ENCODE measurements around the gene WDR70. TPM values are rescaled to one million over a fixed set of nuclear protein-coding genes. Genes with fewer than 3 reads are reported as not detected.
"Not testable (repeated sequence)": the region's sequence is repeated elsewhere in the genome, so short reads cannot be mapped to it uniquely, and the experiment has no call there.

Gene WDR70
- total and polyA plus RNA-seq, 7 donors = 8.4 to 36.4 (median 25.5) TPM

GRCh38 chr5:37428044-37428443 lies 48.9 kb downstream of the WDR70 start:
- H3K4me1 ChIP-seq = no peaks in the 10 kb centered on the region
- DNase-seq = no peak
- 90 to 92% methylated on average over 1 of the region's 1 CpG for WGBS, 2 donors
- H3K4me3 ChIP-seq = no peak overlapping the region
- TF ChIP-seq POLR2AphosphoS5 (IDR thresholded peaks at IDR 0.05) = no peak
- no peak for TF ChIP-seq CTCF (IDR thresholded peaks at IDR 0.05)
- no peak for TF ChIP-seq EP300 (IDR thresholded peaks at IDR 0.05)
- no peak for TF ChIP-seq POLR2A (IDR thresholded peaks at IDR 0.05)
- H3K27me3 ChIP-seq = no peaks in the 10 kb centered on the region
- intact Hi-C loops (cut with DNase I) = no loop called here
- H3K9me3 ChIP-seq = no peaks in the 10 kb centered on the region
- peaks cover 0 to 6% (median 0%) of the 10 kb centered on the region in 4 donors for H3K36me3 ChIP-seq
- H3K27ac ChIP-seq = no peak overlapping the region

GRCh38 chr5:37435261-37435660 lies 56.1 kb downstream of the WDR70 start:
- peaks cover 0 to 15% (median 8%) of the 10 kb centered on the region in 4 donors for H3K4me1 ChIP-seq
- intact Hi-C loops (cut with DNase I) = no loop called here
- TF ChIP-seq CTCF (IDR thresholded peaks at IDR 0.05) (no peak), EP300 (IDR thresholded peaks at IDR 0.05) (no peak), POLR2AphosphoS5 (IDR thresholded peaks at IDR 0.05) (no peak), POLR2A (IDR thresholded peaks at IDR 0.05) (no peak)
- no peak overlapping the region for H3K27ac ChIP-seq
- H3K9me3 ChIP-seq = no peaks in the 10 kb centered on the region
- no peaks in the 10 kb centered on the region for H3K27me3 ChIP-seq
- no peak for DNase-seq
- peaks cover 0 to 13% (median 0%) of the 10 kb centered on the region in 4 donors for H3K36me3 ChIP-seq
- no peak overlapping the region for H3K4me3 ChIP-seq

GRCh38 chr5:37436146-37436934 lies 57.2 kb downstream of the WDR70 start:
- Histone ChIP-seq H3K4me3 (no peak overlapping the region), H3K27me3 (no peaks in the 10 kb centered on the region), H3K27ac (no peak overlapping the region), H3K9me3 (no peaks in the 10 kb centered on the region), H3K4me1 (peaks cover 0 to 15% (median 8%) of the 10 kb centered on the region in 4 donors), H3K36me3 (peaks cover 0 to 13% (median 0%) of the 10 kb centered on the region in 4 donors)
- intact Hi-C loops (cut with DNase I) = no loop called here
- 89 to 91% methylated on average over 3 of the region's 3 CpGs for WGBS, 2 donors
- DNase-seq = no peak
- no peak for TF ChIP-seq CTCF (IDR thresholded peaks at IDR 0.05)
- TF ChIP-seq POLR2A (IDR thresholded peaks at IDR 0.05) = no peak
- no peak for TF ChIP-seq EP300 (IDR thresholded peaks at IDR 0.05)
- no peak for TF ChIP-seq POLR2AphosphoS5 (IDR thresholded peaks at IDR 0.05)

- TF ChIP-seq POLR2AphosphoS5 (IDR thresholded peaks at IDR 0.05) (no peak), EP300 (IDR thresholded peaks at IDR 0.05) (no peak), CTCF (IDR thresholded peaks at IDR 0.05) (no peak), POLR2A (IDR thresholded peaks at IDR 0.05) (no peak)
- Histone ChIP-seq H3K4me3 (no peak overlapping the region), H3K27me3 (no peaks in the 10 kb centered on the region), H3K36me3 (peaks cover 0 to 13% (median 0%) of the 10 kb centered on the region in 4 donors), H3K27ac (no peak overlapping the region), H3K9me3 (no peaks in the 10 kb centered on the region), H3K4me1 (peaks cover 0 to 15% (median 8%) of the 10 kb centered on the region in 4 donors)
- no peak for DNase-seq
- intact Hi-C loops (cut with DNase I) = no loop called here
- 98% methylated on average over 2 of the region's 2 CpGs for WGBS, 2 donors
Observed at GRCh38 chr5:37437711-37438110, 58.6 kb downstream of the WDR70 start.

- H3K9me3 ChIP-seq; DNase-seq; H3K27ac ChIP-seq; intact Hi-C loops (cut with DNase I); H3K27me3 ChIP-seq; H3K4me3 ChIP-seq; H3K4me1 ChIP-seq: not testable (repeated sequence)
- WGBS, 2 donors = 83 to 90% methylated on average over 3 of the region's 3 CpGs
- H3K36me3 ChIP-seq = peaks cover 0 to 11% (median 0%) of the 10 kb centered on the region in 4 donors
Observed at GRCh38 chr5:37445783-37446182, 66.7 kb downstream of the WDR70 start.

Data from sigmoid colon (tissue), 7 donors.